ENCODE results near the gene MRPL39.
"Not testable (repeated sequence)": the region's sequence is repeated elsewhere in the genome, so short reads cannot be mapped to it uniquely, and the experiment has no call there.

MRPL39 gene

DNA sequence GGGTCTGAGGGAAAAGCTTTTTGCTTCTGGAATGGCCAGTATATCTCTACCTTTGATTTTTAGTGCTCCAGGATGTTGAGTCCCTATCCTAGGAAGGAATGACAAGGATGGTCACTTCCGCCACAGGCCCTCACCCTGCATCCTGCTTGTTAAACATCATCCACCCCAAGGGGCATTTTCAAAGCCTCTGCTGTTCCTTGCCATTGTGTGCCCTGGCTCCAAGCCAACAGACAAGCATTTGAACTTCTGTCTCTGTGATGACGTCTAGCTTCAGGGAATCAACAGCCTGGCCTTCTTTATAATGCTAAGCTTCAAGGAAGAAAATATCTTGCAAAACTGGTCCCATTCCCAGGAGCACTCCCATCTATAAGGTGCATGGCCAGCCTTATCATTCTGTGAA is 19.5 kb upstream of the MRPL39 start:
- H3K9me3 Mint-ChIP-seq = no peaks in the 10 kb centered on the region
- DNase-seq (no peak), ATAC-seq (no peak)
- H3K27ac Mint-ChIP-seq = no peak overlapping the region
- no peak overlapping the region for H3K4me3 Mint-ChIP-seq
- H3K4me1 Mint-ChIP-seq = no peaks in the 10 kb centered on the region
- no peaks in the 10 kb centered on the region for H3K27me3 Mint-ChIP-seq

DNA sequence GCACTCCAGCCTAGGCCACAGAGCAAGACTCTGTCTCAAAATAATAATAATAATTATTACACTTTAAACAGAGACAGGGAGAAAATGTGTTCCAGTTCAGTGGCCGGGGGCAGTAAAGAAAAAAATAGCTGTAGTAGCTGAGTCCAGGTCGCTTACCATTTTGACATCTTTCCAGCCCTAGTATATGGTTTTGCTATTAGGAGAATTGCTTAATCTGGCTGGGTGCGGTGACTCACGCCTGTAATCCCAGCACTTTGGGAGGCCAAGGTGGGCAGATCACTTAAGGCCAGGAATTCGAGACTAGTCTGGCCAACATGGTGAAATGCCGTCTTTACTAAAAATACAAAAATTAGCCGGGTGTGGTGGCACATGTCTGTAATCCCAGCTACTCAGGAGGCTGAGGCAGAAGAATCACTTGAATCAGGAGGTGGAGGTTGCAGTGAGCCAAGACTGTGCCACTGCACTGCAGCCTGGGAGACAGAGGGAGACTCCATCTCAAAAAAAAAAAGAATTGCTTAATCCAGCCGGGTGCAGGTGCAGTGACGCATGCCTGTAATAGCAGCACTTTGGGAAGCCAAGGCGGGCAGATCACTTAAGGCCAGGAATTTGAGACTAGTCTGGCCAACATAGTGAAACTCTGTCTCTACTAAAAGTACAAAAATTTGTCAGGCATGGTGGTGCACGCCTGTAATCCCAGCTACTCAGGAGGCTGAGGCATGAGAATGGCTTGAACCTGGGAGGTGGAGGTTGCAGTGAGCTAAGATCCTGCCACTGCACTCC is 18.7 kb upstream of the MRPL39 start:
- H3K27ac Mint-ChIP-seq, H3K4me1 Mint-ChIP-seq, DNase-seq, ATAC-seq, H3K4me3 Mint-ChIP-seq, H3K9me3 Mint-ChIP-seq, H3K27me3 Mint-ChIP-seq: not testable (repeated sequence)

DNA sequence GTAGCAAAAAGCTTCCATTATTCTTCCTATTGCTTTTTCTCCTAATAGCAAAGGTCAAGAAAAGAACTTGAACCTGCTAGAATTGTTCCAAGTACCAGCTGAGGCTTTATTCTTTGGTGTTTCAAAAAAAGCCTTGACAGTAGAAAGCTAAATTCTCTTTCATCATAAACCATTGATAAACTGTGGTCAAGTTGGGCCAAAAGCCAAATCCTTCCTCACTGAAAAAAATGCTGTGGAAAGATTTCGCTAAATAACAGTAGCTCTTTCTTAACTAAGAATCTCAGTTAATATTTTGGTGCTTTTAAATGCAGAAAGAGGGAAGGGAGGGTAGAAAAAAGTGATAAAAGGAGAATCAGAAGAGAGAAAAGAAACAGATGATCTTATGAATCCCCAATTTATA is 17.8 kb upstream of the MRPL39 start:
- H3K27ac Mint-ChIP-seq = no peak overlapping the region
- no peak for ATAC-seq
- H3K4me1 Mint-ChIP-seq = no peaks in the 10 kb centered on the region
- no peaks in the 10 kb centered on the region for H3K9me3 Mint-ChIP-seq
- no peak for DNase-seq
- no peak overlapping the region for H3K4me3 Mint-ChIP-seq
- no peaks in the 10 kb centered on the region for H3K27me3 Mint-ChIP-seq

DNA sequence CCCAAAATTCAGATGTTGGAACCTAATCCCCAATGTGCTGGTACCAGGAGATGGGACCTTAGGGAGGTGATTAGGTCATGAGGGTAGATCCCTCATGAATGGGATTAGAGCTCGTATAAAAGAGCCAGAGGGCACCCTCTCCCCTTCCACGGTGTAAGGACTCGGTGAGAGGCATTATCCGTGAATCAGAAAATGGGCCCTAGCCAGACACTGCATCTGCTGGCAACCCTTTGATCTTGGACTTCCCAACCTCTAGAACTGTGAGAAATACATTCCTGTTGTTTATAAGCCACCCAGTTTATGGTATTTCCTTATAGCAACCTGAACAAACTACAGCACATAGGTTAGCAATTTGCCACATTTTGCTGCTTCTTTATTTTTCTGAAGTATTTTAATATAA is 17.2 kb upstream of the MRPL39 start:
- Mint-ChIP-seq H3K27ac (no peak overlapping the region), H3K4me1 (no peaks in the 10 kb centered on the region), H3K9me3 (no peaks in the 10 kb centered on the region), H3K4me3 (no peak overlapping the region), H3K27me3 (no peaks in the 10 kb centered on the region)
- DNase-seq (no peak), ATAC-seq (no peak)

DNA sequence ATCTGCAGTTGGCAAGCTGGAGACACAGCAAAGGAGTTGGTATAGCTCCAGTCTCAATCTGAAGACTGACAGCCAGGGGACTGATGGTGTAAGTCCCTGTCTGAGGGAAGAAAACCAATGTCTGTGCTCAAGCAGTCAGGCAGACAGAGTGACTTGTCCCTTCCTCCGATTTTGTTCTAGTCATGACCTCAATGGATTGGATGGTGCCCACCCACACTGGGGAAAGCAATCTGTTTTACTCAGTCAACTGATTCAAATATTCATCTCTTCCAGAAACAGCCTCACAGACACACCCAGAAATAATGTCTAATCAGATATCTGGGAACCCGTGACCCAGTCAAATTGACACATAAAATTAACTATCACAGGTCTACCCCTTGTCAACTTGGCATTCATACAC is 11.9 kb upstream of the MRPL39 start:
- DNase-seq = no peak
- Mint-ChIP-seq H3K27ac (no peak overlapping the region), H3K27me3 (no peaks in the 10 kb centered on the region), H3K9me3 (no peaks in the 10 kb centered on the region), H3K4me3 (no peak overlapping the region), H3K4me1 (no peaks in the 10 kb centered on the region)
- ATAC-seq = no peak

DNA sequence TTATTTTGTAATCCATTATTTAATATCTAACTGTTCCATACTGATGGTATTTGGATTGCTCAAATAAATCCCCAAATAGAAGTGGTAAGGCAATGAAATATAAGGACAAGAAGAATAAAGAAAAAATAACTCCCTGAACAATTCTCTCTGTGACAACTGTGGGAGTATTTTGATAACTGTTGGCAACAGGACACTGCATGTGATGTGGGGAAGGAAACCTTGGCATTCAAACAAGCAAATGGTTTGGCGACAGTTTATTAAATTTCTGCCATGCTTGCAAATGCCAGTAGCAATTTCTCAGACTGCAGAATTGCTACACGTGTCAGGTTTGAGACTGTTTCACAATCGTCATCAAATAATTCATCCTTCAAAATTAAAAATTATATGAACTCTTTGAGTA is 8.6 kb upstream of the MRPL39 start:
- ATAC-seq (no peak), DNase-seq (no peak)
- H3K27ac Mint-ChIP-seq = no peak overlapping the region
- H3K27me3 Mint-ChIP-seq = no peaks in the 10 kb centered on the region
- H3K4me1 Mint-ChIP-seq = no peaks in the 10 kb centered on the region
- no peak overlapping the region for H3K4me3 Mint-ChIP-seq
- H3K9me3 Mint-ChIP-seq = no peaks in the 10 kb centered on the region

DNA sequence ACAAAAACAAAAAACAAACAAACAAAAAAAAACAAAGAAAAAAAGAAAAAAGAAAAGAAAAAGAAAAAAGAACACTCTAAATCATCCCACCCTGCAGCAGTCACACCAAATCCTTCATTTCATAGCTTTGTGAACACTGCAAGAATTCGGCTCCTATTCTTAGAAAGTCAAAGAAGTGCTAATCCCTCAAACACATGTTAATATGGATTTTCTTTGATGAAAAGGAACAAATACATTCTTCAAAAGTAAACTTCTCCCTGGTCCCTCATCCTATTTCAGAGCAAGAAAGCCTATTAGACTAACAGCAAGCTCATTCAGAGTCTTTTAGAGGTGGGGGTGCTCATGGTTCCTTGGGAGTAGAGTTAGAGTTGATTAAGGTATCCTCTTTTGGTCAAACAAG is 7.2 kb upstream of the MRPL39 start:
- no peaks in the 10 kb centered on the region for H3K4me1 Mint-ChIP-seq
- no peak overlapping the region for H3K27ac Mint-ChIP-seq
- ATAC-seq (no peak), DNase-seq (no peak)
- H3K9me3 Mint-ChIP-seq = no peaks in the 10 kb centered on the region
- H3K27me3 Mint-ChIP-seq = no peaks in the 10 kb centered on the region
- H3K4me3 Mint-ChIP-seq = no peak overlapping the region

DNA sequence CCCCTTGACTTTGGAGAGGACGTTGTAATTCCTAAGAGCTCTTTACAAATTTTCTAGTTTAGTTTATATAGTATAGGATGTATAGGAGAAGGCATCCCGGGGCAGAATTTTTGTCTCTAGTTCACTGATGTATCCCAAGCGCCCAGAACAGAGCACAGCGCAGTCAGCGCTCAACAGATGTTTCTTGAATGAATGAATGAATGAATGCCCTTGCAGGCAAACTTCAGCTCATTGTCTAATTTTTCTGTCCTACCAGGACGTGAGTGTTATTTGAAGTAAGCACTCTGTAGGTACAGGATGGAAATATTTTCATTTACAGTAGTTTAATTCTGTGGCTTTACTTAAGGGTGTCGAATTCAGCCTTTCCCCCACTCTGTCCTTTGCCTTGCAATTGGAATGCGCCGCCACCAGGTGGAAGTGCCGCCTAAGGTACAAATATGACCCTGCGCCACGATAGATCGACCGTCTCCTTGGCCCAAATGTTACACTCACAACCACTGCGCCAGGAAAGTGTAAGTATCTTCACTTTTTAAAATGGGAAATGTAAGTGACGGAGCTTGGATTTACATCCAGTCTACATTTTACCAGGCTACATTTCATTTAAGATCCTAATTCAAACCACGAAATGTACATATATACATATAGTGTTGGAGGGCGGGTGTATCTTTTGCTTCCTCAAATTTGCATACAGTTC is 910 bp upstream of the MRPL39 start:
- Mint-ChIP-seq H3K4me3 (peak overlapping the region; percentile 93), H3K9me3 (no peaks in the 10 kb centered on the region), H3K27ac (peak overlapping the region in 1 of 2 donors; percentile 66), H3K27me3 (no peaks in the 10 kb centered on the region), H3K4me1 (peaks cover 34% of the 10 kb centered on the region)
- DNase-seq (peak; percentile 76 to 82), ATAC-seq (peak; percentile 86)

DNA sequence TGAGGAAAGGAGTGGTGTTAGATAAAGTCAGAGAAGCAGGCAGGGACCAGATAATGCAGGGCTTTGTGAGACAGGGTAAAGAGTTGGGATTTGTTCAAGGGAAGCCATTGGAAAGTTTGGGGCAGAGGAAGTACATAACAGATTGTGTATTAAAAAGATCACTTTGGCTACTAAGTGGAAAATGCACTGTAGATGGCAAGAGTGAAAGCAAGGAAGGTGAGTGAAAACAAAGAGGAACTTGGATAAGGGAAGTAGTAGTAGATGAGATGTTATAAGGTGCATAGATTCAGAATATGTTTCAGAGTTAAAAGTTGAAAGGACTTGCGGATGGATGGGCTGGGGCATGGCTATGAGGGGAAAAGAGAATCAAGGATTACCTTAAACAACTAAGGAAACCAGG is 17.4 kb downstream of the MRPL39 start:
- DNase-seq (no peak), ATAC-seq (no peak)
- H3K27ac Mint-ChIP-seq = no peak overlapping the region
- H3K9me3 Mint-ChIP-seq = no peaks in the 10 kb centered on the region
- peaks cover 2% of the 10 kb centered on the region for H3K4me1 Mint-ChIP-seq
- no peak overlapping the region for H3K4me3 Mint-ChIP-seq
- H3K27me3 Mint-ChIP-seq = no peaks in the 10 kb centered on the region

DNA sequence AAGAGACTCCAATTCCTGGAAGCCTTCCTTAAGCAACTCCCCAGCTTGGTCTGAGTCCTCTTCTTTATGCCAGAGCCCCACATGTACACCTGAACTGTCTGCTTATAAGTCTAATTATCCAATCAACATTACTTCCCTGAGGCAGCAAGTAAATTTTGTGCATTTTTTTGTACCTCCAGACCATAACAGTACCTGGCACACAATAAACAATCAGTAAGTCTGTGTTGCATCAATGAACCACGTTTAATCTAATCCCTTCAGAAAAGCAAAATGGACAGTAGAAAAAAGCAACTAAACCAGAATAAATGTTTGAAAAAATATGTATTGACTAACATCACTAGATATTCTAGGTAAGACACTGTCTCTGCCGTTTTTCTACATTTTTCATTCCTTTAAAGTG is 20.5 kb downstream of the MRPL39 start:
- Mint-ChIP-seq H3K4me3 (no peak overlapping the region), H3K27ac (no peak overlapping the region), H3K27me3 (no peaks in the 10 kb centered on the region), H3K9me3 (no peaks in the 10 kb centered on the region), H3K4me1 (peaks cover 23% of the 10 kb centered on the region)
- no peak for ATAC-seq
- DNase-seq = no peak

DNA sequence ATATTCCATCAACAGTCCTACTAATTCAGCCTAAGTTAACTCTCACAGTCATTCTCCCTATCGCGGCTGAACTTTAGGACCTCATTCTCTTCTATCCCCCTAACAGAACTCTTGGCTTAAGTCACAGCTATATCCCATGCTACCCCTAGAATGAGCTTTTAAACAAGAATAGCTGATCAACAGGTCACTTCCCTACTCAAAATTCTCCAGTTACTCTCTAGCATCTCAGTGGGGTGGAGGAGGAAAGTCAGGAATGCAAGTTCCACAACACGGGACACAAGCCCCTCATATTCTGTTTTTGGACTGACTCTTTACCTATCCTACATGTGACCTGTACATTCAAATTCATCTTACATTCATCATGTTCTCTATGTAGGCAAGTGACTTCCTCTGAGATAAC is 21.0 kb downstream of the MRPL39 start:
- DNase-seq = no peak
- ATAC-seq = peak; percentile 17
- no peak overlapping the region for H3K27ac Mint-ChIP-seq
- peaks cover 23% of the 10 kb centered on the region for H3K4me1 Mint-ChIP-seq
- no peak overlapping the region for H3K4me3 Mint-ChIP-seq
- H3K27me3 Mint-ChIP-seq = no peaks in the 10 kb centered on the region
- H3K9me3 Mint-ChIP-seq = no peaks in the 10 kb centered on the region

DNA sequence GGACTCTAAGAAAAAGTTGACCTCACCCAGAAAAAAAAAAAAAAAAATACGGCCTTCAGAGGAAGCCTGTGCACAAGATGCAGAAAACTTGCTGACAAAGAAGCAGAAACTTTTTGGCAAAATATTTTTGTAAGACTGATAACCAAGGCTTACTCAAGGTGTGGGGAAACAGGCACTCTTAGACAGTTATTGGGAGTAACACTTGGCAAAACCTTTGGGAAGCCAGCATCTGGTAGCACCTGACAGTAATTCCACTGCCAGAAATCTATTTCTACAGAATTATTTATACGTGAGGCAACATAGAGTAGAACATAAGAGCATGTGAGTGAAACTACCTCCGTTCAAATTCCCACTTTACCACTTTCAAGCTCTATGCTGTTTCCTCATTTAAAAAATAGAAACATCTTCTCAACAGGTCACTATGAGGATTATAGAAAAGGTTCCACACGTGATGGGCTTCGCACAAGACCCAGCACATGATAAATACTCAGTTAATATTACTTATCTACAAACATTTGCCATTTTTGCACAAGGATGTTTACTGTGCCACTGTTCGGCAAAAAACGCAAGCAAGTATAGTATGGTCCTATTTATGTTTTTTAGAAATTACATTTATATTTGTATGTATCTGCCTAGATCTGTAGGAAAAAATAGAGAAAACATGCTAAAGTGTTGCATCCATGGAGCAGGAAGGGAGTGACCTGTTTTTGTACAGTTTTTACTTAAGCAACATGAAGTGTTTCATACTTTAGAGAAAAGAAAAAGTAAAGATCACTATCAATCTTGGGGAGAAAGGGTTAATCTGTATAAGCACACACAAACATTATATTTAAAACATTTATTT is 22.2 kb downstream of the MRPL39 start:
- Mint-ChIP-seq H3K27ac (no peak overlapping the region), H3K27me3 (no peaks in the 10 kb centered on the region)
- no peak for ATAC-seq

DNA sequence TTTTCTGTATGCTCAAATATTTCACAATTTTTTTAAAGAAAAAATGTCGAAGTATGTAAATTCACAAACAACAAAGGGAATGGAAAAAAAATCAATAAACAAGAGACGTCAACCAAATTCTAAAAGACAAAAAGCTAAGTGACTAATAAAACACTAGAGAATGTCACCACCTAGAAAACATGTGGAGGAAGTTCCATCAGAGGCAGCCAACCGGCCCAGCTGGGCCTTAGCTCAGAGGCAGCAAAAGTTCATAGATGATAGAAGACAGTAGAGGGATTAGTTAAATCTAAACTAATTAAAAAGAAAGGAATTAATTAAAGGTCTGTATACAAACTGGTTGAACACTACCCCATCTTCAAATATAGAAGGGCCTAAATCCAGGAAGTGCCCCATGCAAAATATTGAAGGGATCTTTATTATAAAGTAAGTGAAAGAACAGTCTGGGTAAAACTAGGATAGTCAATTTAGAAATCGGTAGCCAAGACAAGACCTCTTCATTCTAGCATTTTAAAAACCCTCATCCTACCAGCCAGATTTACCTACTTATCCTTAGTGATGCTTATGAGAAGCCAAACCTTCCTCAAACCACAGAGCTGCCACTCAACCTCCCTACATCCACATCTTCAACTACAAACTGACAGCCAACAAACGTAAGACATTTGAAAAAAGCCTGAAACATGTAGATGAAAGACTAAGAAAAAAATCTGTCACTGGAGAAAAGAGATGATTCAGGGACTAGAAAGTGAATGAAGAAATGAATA is 23.7 kb downstream of the MRPL39 start:
- DNase-seq = no peak
- peaks cover 37% of the 10 kb centered on the region for H3K4me1 Mint-ChIP-seq
- no peak overlapping the region for H3K4me3 Mint-ChIP-seq
- peaks cover 0 to 8% of the 10 kb centered on the region in 2 donors for H3K9me3 Mint-ChIP-seq
- peak; percentile 16 for ATAC-seq
- H3K27me3 Mint-ChIP-seq = no peaks in the 10 kb centered on the region
- H3K27ac Mint-ChIP-seq = peak overlapping the region in 1 of 2 donors; percentile 79

More for the DNA sequence above, 22.2 kb downstream of the MRPL39 start:
- Mint-ChIP-seq H3K4me3 (no peak overlapping the region), H3K9me3 (peaks cover 0 to 7% of the 10 kb centered on the region in 2 donors), H3K4me1 (peaks cover 31% of the 10 kb centered on the region)
- DNase-seq = no peak

DNA sequence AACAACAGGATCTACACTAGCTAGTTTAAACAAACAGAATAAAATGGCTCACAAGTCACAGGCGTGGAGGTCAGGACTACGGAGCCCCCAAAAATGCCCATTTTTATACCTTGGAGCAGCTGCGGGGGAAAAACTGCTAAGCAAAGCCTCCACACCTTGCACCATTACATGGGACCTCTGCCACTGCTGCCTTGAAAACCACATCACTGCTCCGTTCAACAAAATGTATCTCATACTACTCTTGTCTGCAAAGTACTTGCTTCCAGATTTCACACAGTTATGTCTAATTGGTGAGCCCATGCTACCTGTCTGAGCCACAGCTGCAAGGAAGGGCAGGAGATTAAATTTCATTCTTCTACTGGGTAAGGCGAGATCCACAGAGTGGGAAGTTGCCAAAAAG is 24.4 kb downstream of the MRPL39 start:
- peaks cover 0 to 8% of the 10 kb centered on the region in 2 donors for H3K9me3 Mint-ChIP-seq

DNA sequence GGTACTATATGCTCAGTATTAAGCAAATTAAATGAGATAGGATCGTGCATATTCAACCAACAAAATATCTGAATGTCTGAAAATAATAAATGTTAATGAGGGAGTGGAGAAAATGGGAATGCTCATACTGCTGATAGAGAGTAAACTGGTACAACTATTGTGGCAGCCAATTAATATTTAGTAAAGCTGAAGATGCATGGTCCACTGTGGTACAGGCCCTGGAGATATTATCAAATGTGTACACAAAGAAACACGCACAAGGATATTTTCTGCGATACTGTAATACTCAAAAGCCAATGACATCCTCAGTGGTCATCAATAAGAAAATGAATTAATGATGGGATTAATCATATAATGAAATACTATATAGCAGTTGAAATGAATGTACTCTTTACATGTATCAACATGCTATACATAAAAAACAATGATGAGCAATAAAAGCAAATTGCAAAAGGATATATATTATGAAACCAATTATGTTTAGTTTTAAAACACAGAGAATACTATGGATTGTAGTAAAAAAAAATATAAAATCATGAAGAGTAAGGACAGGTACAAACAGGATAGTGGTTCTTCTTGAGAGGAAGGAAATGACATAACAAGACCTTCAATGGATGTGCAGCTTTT is 25.0 kb downstream of the MRPL39 start:
- Mint-ChIP-seq H3K27me3 (no peaks in the 10 kb centered on the region), H3K9me3 (peaks cover 0 to 8% of the 10 kb centered on the region in 2 donors), H3K4me1 (peaks cover 49% of the 10 kb centered on the region), H3K4me3 (no peak overlapping the region), H3K27ac (peak overlapping the region in 1 of 2 donors; percentile 71)
- ATAC-seq (no peak), DNase-seq (no peak)

More for the DNA sequence above, 24.4 kb downstream of the MRPL39 start:
- ATAC-seq (peak; percentile 5), DNase-seq (no peak)
- Mint-ChIP-seq H3K4me1 (peaks cover 43% of the 10 kb centered on the region), H3K4me3 (no peak overlapping the region), H3K27ac (peak overlapping the region in 1 of 2 donors; percentile 71), H3K27me3 (no peaks in the 10 kb centered on the region)

Measured in stimulated activated naive CD8-positive, alpha-beta T cell treated with anti-CD3 and anti-CD28 coated beads, Interleukin-15, amount 100 ng/mL, for 72 hours (primary cell).